ENCODE measurements around the gene MGAT3. TPM values are rescaled to one million over a fixed set of nuclear protein-coding genes. Genes with fewer than 3 reads are reported as not detected.

Gene MGAT3
- total RNA-seq, 1 experiment from 2014 or later, result 0.57 TPM

DNA sequence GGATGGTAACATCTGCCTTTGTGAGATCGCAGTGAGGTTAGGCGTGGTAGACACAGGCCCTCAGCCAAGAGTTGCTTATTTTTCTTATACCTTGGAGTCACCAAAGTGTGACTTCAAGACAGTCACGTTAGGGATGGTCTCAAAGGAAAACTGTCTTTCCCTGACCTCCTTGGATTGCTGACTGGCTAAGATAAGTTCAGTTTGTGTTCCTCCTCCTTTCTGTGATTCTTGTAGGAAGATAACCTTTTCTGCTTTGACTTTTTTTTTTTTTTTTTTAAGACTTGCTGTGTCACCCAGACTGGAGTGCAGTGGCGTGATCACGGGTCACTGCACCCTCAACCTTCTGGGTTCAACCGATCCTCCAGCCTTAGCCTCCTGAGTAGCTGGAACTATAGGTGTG is 34.1 kb upstream of the MGAT3 start:
- in situ Hi-C loops (cut with HindIII; ENCODE audit: low pct_unique_long_range_greater_than_20kb, low sequenced_read_pairs), result no loop called here
- intact Hi-C loops (cut with micrococcal nuclease; ENCODE audit: unreplicated experiment), result no loop called here
- H3K27ac ChIP-seq (ENCODE audit: low read length), result no peak overlapping the region
- CTCF ChIA-PET, result no interaction called here
- DNase-seq (ENCODE audit: low read depth, low spot score), result no peak
- no peak overlapping the region for H3K4me3 ChIP-seq (ENCODE audit: low read depth in 2 of 2, low read length in 2 of 2)
- TF ChIP-seq REST (IDR thresholded peaks at IDR 0.05; ENCODE audit: insufficient read depth in 1 of 2, low read depth in 2 of 2, low read length in 1 of 2) (no peak), TCF7L2 (IDR thresholded peaks at IDR 0.05; ENCODE audit: low read depth, low read length) (no peak), POLR2AphosphoS5 (IDR thresholded peaks at IDR 0.05; ENCODE audit: low read depth, low read length) (no peak), CTCF (IDR thresholded peaks at IDR 0.05) (no peak), SIN3A (IDR thresholded peaks at IDR 0.05; ENCODE audit: borderline replicate concordance, insufficient read depth, low read depth, low read length) (no peak)
- no TSS peak for BruUV-seq (replicated peaks)
- H3K9me3 ChIP-seq (ENCODE audit: control insufficient read depth, insufficient read depth, low read depth, low read length), result no peaks in the 10 kb centered on the region
- no peaks in the 10 kb centered on the region for H3K27me3 ChIP-seq (ENCODE audit: control insufficient read depth, insufficient read depth, low read length)
- no peak for ATAC-seq
- H3K36me3 ChIP-seq (ENCODE audit: control insufficient read depth, insufficient read depth, low read length), result peaks cover 3% of the 10 kb centered on the region; the same call in 1 of the 2 replicates
- POLR2A ChIA-PET, result no interaction called here
- no peaks in the 10 kb centered on the region for H3K4me1 ChIP-seq (ENCODE audit: control insufficient read depth, insufficient read depth, low read length)

DNA sequence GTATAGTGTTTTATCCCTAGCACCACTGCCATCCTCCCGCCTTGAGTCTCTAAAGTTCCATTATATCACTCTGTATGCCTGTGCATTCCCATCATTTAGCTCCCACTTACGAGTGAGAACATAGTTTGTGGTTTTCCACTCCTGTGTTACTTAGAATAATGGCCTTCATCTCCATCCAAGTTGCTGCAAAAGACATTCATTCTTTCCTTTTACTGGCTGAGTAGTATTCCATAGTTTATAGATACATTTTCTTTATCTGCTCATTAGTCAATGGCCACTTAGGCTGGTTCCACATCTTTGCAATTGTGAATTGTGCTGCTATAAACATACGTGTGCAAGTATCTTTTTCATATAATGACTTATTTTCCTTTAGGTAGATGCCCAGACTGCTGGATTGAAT is 32.8 kb upstream of the MGAT3 start:
- DNase-seq (ENCODE audit: low read depth, low spot score), result no peak
- Histone ChIP-seq H3K9me3 (ENCODE audit: control insufficient read depth, insufficient read depth, low read depth, low read length) (no peaks in the 10 kb centered on the region), H3K4me1 (ENCODE audit: control insufficient read depth, insufficient read depth, low read length) (no peaks in the 10 kb centered on the region), H3K27ac (ENCODE audit: low read length) (no peak overlapping the region), H3K36me3 (ENCODE audit: control insufficient read depth, insufficient read depth, low read length) (peaks cover 3% of the 10 kb centered on the region; the same call in 1 of the 2 replicates), H3K4me3 (ENCODE audit: low read depth in 2 of 2, low read length in 2 of 2) (no peak overlapping the region), H3K27me3 (ENCODE audit: control insufficient read depth, insufficient read depth, low read length) (no peaks in the 10 kb centered on the region)
- TF ChIP-seq CTCF (IDR thresholded peaks at IDR 0.05) (no peak), REST (IDR thresholded peaks at IDR 0.05; ENCODE audit: insufficient read depth in 1 of 2, low read depth in 2 of 2, low read length in 1 of 2) (no peak), POLR2AphosphoS5 (IDR thresholded peaks at IDR 0.05; ENCODE audit: low read depth, low read length) (no peak), SIN3A (IDR thresholded peaks at IDR 0.05; ENCODE audit: borderline replicate concordance, insufficient read depth, low read depth, low read length) (no peak), TCF7L2 (IDR thresholded peaks at IDR 0.05; ENCODE audit: low read depth, low read length) (no peak)
- BruUV-seq (replicated peaks), result no TSS peak
- no peak for ATAC-seq
- CTCF ChIA-PET, result no interaction called here
- intact Hi-C loops (cut with micrococcal nuclease; ENCODE audit: unreplicated experiment) (no loop called here), in situ Hi-C loops (cut with HindIII; ENCODE audit: low pct_unique_long_range_greater_than_20kb, low sequenced_read_pairs) (no loop called here)
- POLR2A ChIA-PET, result no interaction called here
